ENCODE measurements around the gene PIP4K2C.
"Not testable (repeated sequence)": the region's sequence is repeated elsewhere in the genome, so short reads cannot be mapped to it uniquely, and the experiment has no call there.

Gene PIP4K2C

DNA sequence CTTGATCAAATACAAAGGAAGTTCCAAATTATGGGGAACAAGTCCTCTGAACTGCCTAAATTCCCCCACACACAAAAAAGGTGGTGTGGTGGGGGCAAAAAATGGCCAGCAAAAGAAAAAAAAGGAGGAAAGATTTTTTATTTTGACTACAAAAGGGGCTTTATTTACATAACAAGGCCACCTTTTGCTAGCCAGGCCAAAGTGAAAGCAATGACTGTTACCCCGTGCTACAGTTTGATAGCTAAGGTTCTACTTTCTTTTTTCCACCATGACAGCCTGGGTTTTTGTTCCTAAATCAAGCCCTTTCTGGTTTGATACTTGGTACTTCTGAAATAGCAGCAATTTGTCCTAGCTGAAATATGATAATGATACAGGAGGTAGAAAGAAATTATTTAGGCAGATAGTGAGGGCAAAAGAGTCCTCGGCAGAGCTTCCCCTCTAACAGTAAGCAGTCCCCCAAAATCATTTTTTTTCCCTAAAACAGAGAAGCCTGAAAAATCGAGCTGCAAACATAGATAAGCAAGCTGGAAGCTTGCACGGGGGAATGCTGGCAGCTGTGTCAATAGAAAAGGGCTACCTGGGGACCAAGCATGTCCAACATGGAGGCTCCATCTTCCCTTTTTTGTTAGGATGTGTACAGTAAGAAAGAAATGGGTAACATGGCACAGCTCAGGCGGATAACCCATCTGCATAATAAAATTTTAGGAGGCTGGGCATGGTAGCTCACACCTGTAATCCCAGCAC, 50.9 kb downstream of the PIP4K2C start:
- DNase-seq = no peak

DNA sequence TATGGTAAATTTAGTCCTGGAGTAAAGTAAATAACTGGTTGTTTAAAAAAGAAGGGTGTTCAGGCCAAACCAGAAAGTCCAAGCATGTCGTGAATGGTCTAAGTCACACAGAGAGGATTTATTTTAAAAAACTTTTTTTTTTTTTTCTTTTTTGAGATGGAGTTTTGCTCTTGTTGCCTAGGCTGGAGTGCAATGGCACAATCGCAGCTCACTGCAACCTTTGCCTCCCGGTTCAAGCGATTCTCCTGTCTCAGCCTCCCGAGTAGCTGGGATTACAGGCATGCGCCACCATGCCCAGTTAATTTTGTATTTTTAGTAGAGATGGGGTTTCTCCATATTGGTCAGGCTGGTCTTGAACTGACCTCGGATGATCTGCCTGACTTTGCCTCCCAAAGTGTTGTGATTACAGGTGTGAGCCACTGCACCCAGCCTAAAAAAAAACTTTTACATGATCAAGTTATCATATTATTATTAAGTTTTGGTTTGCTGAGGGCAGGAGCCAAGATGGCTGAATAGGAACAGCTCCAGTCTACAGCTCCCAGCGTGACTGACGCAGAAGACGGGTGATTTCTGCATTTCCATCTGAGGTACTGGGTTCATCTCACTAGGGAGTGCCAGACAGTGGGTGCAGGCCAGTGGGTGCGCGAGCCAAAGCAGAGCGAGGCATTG, 55.1 kb downstream of the PIP4K2C start:
- not testable (repeated sequence) for DNase-seq

DNA sequence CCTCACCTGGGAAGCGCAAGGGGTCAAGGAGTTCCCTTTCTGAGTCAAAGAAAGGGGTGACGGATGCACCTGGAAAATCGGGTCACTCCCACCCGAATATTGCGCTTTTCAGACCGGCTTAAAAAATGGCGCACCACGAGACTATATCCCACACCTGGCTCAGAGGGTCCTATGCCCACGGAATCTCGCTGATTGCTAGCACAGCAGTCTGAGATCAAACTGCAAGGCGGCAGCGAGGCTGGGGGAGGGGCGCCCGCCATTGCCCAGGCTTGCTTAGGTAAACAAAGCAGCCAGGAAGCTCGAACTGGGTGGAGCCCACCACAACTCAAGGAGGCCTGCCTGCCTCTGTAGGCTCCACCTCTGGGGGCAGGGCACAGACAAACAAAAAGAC, 55.7 kb downstream of the PIP4K2C start:
- not testable (repeated sequence) for DNase-seq
